NB4 (cell line): Measurements from ENCODE around the gene ARFGEF3.

ENCODE experiments used
- DNase-seq: peaks from one replicate; pipeline ENCODE4 v3.0.0; 2010; ENCODE audit warnings: low read depth
- H3K4me3 ChIP-seq: one replicate; pipeline ENCODE4 v1.5.1; 2011; ENCODE audit warnings: mild to moderate bottlenecking, low read depth, low read length, moderate library complexity
- CTCF ChIP-seq: IDR thresholded peaks from one replicate; pipeline ENCODE4 v1.5.1; 2012; ENCODE audit warnings: low read depth, low read length
- MAX ChIP-seq: IDR thresholded peaks from 2 replicates; pipeline ENCODE4 v1.6.1; 2011; ENCODE audit warnings: low read depth, low read length
- MYC ChIP-seq: IDR thresholded peaks from 2 replicates; pipeline ENCODE4 v1.6.1; 2011; ENCODE audit warnings: low read depth, low read length
- POLR2A ChIP-seq: IDR thresholded peaks from 2 replicates; pipeline ENCODE4 v1.6.1; 2011; ENCODE audit warnings: mild to moderate bottlenecking; ENCODE audit not compliant: insufficient read length; ENCODE audit errors: extremely low read depth

The ARFGEF3 gene

GRCh38 chr6:138245751-138246150 is 84.0 kb downstream of the ARFGEF3 start:
- no peak for TF ChIP-seq MYC
- TF ChIP-seq CTCF, result no peak
- no peak for TF ChIP-seq MAX
- TF ChIP-seq POLR2A, result no peak
- no peak for DNase-seq
- H3K4me3 ChIP-seq, result no peak overlapping the region

- no peak overlapping the region for H3K4me3 ChIP-seq
- no peak for DNase-seq
- TF ChIP-seq POLR2A, result no peak
- TF ChIP-seq MAX, result no peak
- no peak for TF ChIP-seq MYC
- no peak for TF ChIP-seq CTCF
Observed at GRCh38 chr6:138246650-138247440, 85.1 kb downstream of the ARFGEF3 start.

GRCh38 chr6:138248011-138248410 is 86.3 kb downstream of the ARFGEF3 start:
- no peak overlapping the region for H3K4me3 ChIP-seq
- DNase-seq, result no peak
- TF ChIP-seq CTCF, result no peak
- no peak for TF ChIP-seq POLR2A
- no peak for TF ChIP-seq MYC
- no peak for TF ChIP-seq MAX

GRCh38 chr6:138248878-138249277 is 87.1 kb downstream of the ARFGEF3 start:
- no peak for DNase-seq
- no peak overlapping the region for H3K4me3 ChIP-seq
- TF ChIP-seq MYC (no peak), POLR2A (no peak), CTCF (no peak), MAX (no peak)

- TF ChIP-seq MAX (no peak), POLR2A (no peak), CTCF (no peak), MYC (no peak)
- H3K4me3 ChIP-seq, result no peak overlapping the region
Observed at GRCh38 chr6:138250053-138250452, 88.3 kb downstream of the ARFGEF3 start.

More at GRCh38 chr6:138250053-138250452, 88.3 kb downstream of the ARFGEF3 start:
- no peak for DNase-seq
